GM19397 (cell line): Measurements from ENCODE around the gene CNOT6L.
"Not testable (repeated sequence)": the region's sequence is repeated elsewhere in the genome, so short reads cannot be mapped to it uniquely, and the experiment has no call there.

Experiments
- ATAC-seq: cut with Tn5 transposase; IDR thresholded peaks from one replicate; pipeline ENCODE4 v1.9.1; 2021; ENCODE audit warnings: mild to moderate bottlenecking, moderate library complexity; ENCODE audit not compliant: unreplicated experiment

Gene CNOT6L

DNA sequence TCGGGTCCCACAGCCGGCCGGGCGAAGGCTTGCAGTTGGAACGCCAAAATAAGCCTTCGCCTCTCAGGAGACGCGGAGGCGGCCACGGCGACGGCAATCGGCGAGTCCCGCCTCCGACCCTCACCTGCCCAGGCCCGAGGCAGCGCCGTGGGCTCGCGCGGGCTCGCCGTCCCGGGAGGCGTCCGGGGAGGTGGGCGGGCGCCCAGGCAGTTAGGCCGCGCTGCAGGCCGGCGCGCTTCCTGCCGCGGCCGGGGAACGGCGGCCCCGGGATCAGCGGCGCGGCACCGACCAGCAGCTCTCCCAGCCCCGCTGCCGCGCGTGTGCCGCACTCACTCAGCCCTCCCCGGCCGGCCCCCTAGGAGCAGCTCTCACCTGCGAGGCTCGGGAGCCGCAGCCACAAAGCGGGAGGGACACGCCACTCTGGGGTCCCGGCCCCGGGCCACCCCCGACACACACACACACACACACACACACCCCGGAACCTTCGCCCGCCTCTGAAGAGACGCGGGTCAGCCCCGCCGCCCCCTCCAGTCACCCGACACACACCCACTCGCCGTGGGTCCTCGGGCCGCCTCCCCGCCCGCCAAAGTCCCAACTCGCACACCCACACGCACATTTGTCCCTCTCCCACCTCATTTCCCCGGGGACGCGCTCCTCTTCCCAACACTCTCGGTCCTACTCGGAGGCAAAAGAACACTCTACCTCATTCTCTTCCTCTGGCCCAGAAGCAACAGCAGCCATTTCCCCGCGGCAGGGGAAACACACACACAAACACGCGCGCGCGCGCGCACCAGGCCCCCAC lies at the start of gene CNOT6L:
TSS of gene CNOT6L (minus strand) at position 767 of the 802 bp plus-strand sequence. CDS start at position 707, 60 bp downstream.
- peak; percentile 33 for ATAC-seq

DNA sequence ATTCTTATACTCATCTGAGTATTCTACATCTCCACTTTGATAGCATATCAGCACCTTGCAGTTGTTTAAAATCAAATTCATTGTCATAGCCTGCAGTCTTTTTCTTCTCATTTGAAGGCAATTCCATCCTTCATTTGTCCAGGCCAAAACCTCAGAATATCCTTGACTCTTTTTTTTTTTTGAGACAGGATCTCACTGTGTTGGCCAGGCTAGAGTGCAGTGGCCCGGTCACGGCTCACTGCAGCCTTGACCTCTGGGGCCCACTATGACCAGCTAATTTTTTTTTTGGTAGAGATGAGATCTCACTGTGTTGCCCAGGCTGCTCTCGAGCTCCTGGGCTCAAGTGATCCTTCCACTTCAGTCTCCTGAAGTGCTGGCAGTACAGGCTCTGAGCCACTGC lies 46.1 kb upstream of the CNOT6L start:
- no peak for ATAC-seq

DNA sequence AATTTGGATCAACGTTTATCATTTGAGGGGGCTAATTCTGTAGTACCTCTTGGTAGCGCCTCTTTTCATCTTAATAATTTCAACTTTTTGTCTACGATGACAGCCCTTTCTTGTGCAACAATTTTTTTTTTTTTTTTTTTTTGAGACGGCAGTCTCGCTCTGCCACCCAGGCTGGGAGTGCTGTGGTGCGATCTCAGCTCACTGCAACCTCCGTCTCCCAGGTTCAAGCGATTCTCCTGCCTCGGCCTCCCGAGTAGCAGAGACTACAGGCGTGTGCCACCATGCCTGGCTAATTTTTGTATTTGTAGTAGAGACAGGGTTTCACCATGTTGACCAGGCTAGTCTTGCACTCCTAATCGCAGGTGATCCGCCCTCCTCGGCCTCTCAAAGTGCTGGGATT lies 44.2 kb upstream of the CNOT6L start:
- ATAC-seq, result not testable (repeated sequence)

GRCh38 chr4:77862478-77863216 lies 43.5 kb upstream of the CNOT6L start, which contains the start of gene MRPL1:
MRPL1 (plus strand) TSS chr4:77862830; CDS start chr4:77862849, 19 bp downstream.
- peak; percentile 85 for ATAC-seq

DNA sequence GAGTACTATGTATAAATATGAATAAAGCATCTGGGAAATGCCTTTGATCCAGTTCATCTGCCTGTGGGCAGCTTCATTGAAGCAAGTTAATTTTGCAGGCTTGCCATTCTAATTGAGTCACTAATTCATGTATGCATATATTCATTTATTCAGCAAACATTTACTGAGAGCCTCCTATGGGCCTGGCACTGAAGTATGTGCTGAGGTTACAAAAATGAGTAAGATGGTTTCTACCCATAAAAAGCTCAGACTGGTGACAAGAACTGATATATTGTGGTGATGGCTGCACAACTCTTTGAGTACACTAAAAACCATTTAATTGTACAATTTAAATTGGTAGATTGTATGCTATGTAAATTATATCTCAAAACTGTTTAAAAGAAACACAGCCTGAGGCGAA lies 42.3 kb upstream of the CNOT6L start:
- ATAC-seq, result no peak

DNA sequence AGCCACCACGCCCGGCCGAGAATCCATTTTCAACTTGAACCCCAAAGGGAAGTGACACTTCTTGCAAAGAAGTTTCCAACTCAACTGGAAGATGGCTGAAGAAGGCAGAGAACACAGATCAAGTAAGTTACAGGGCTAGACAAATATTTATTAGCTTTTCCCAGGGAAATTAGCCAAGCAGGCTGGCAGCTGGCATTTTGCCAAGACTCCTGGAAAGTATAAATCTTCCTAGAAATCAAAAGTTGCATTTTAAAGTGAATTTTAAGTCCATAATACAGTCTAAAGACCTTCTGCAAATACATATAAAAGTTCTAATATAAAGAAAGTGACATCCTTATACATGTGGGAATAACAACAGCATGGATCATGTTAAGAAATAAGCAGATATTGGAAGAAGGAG lies 40.1 kb upstream of the CNOT6L start:
- ATAC-seq, result no peak

GRCh38 chr4:77856152-77856551 lies 37.0 kb upstream of the CNOT6L start:
- ATAC-seq, result no peak

DNA sequence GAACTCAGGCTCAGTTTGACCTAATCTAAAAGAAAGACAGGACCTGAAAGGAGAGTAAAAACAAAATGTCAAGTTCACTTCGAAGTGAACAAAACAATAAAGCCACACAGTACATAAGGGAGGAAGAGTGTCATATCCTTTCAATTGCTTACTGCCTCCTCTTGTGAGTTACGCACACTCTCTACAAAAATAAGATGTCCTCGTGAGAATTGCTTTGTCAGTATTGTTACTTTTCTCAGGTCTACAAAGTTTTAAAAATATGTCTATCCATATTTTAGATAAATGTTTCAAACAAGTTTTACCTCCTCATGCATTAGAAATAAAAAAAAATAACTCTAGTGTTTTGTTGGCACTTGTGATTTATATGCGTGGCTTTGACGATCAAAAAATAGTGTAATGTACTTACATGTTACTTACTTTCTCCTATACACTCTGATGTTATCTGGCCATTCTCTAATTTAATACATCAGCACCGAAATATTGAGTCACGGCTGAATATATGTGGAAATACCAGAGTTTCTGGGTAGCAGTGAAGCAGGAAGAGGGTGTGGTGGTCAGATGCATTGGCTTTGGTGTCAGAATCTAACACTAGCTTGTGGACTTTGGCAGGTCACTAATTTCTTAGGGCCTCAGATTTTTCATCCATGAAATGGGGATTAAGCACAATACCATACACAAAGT lies 35.4 kb upstream of the CNOT6L start:
- no peak for ATAC-seq

DNA sequence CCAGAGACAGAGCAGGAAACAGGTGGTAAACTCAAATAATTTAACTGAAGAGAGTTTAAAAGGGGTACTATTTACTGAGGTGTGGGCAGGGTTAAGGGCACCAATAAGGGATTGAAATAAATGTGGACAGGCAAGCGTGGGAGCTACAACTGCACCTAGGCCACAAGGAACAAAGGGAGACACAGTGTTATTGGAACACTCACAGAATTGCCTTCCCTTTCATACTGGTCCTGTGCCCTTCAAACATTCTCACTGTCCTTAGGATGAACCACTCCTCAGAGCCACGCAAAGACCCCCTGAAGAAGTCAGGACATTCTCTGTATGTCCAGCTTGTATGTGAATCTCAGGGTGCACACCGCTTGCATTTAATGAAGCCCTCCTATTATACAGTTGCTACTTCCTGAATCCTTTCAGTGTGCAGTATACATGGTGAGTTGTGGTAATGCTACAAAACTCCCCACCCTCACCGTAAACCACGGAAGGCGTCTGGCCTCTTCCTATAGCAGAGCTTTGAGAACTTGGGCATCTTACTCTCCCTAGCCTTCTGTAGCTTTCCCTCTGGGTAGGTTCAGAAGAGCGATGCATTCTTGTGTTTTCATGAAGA lies 33.8 kb upstream of the CNOT6L start:
- peak; percentile 88 for ATAC-seq

DNA sequence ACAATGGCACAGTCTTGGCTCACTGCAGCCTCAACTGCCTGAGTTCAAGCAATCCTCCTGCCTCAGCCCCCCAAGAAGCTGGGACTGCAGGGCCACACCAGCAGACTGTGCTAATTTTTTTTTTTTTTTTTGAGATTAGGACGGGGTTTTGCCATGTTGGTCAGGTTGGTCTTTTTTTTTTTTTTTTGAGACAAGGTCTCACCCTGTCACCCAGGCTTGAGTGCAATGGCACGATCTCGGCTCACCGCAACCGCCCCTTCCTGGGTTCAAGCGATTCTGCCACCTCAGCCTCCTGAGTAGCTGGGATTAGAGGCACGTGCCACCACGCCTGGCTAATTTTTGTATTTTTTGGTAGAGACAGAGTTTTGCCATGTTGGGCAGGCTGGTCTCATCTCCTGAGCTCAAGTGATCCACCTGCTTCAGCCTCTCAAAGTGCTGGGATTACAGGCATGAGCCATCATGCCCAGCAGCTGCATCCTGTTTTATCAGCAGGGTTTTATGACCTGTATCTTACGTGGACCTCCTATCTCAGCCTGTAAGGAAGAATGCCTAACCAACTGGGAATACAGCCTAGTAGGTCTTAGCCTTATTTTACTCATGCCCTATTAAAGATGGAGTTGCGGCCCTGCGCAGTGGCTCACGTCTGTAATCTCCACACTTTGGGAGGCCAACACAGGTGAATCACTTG lies 30.3 kb upstream of the CNOT6L start:
- ATAC-seq, result no peak

GRCh38 chr4:77848508-77848907 lies 29.3 kb upstream of the CNOT6L start:
- ATAC-seq, result no peak

GRCh38 chr4:77845929-77846328 lies 26.8 kb upstream of the CNOT6L start:
- no peak for ATAC-seq

DNA sequence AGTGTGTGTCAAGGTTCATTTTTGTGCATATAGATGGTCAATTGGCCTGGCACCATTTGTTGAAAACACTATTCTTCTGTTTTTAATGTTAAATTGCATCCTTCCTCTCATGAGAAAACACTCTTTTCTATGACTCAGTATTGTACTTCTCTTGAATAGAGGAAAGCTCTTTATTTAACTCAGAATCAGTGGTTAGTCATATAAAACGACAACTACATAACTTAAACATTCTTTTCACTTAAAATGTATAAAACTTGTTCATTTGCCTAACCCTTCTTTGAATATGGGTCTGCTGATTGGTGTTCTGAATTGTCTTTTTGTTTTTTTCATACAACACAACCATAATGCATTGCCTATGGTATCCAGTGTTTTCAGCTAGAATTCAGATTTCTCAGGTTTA lies 26.2 kb upstream of the CNOT6L start:
- no peak for ATAC-seq

- no peak for ATAC-seq
Measured at GRCh38 chr4:77844363-77844762, 25.2 kb upstream of the CNOT6L start.

DNA sequence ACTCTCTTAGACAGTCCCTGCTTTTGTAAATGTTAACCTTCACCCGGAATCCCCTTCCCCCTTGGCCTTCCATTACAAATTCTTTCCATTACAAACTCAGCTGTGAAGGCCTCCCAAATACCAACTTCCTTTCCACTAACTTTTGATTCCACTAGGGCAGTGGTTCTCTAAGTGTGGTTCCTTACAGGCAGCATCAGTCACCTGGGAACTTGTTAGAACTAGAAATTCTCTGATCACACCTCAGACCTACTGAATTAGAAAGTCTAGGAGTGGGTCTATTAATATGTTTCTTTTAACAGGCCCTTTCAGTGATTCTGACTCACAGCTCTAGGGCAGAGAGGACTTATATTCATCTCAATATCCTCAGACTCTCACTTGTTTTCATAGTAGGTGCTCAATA lies 24.5 kb upstream of the CNOT6L start:
- no peak for ATAC-seq

DNA sequence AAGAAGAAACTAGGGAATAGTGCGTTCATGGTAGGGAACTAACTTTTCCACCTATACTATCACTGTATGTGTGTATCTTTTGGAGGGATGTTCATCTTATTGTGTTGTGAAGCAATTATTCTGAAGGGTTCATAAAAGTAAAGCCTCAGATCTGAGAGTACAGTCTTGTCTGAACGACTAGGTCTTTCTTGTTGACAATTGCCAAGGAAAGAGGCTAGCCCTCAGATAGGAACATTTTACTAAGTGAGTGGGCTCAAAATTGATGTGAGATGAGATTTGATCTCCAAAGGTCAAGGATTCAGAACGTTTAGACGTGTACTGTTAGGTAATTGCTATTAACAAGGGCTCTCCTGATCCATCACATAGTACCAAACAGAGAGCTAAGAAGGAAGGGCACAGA lies 15.2 kb upstream of the CNOT6L start:
- ATAC-seq, result no peak

DNA sequence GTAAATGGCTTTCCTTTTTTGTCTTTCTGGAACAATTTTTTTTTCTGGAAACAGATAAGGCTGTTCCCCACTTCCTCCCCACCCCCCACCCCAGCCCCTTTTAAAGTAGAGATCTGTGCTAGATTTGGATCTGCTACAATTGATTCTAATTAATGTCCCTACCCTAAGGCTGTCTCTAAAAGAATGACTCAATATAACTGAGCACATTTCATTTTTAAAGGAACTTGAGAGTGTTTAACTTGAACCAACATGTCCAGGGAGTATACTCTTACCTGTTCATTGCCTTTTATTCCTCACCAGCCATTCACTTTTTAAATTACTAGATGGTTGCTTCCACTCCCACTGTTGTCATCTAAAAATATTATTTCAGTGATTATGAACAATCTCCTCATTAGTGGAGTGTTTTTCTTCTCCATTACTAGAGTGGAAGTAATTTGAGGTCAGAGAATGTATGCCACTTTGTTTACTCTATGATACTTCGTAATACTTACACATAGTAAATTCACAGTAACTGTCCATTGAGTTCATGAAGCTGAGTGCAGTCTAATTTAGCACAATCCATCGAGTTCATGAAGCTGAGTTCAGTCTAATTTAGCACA lies 14.1 kb upstream of the CNOT6L start:
- ATAC-seq, result no peak

GRCh38 chr4:77827343-77827742 lies 8.2 kb upstream of the CNOT6L start:
- ATAC-seq, result peak; percentile 68

DNA sequence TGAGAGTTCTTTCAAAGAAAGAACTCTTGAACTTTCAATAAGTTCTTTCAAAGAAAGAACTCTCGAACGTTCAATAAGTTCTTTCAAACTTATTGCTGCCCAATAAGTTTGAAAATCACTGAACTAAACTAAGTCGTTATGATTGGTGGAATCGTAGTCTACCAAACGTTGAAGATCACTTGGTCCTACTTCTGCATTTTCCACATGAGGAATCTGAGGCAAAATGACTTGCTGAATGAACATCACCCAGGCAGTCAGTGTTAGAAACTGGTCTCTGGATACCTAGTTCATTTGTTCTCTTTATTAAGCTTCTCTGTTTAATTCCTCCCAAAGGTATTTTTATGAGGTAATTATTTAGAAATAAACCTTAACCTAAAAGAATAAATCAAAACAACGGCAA lies 7.1 kb upstream of the CNOT6L start:
- no peak for ATAC-seq

DNA sequence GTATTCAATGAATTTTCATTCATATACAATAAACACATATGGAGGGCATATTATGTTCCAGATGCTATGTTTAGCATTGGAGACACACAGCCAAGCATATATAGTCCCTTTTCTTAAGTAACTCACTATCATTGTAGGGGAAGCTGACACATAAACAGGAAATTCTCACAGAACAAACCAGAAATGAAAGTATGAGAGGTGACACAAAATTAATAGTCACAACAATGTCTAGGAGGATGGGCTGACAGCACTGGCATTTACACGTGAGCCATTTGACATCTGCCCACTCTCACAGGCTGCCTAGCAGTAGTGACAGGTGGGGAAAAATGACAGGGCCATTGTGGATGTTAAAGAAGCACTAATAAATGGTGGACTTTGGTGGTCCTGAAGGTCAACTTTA lies 2.6 kb upstream of the CNOT6L start:
- ATAC-seq, result no peak
